Fibroblast of lung (primary cell): ENCODE data around the gene TGFB1I1.
A peak's percentile ranks its signal among the peaks of the same experiment; 100 is the strongest.

Source experiments
- EZH2 ChIP-seq: IDR thresholded peaks from 2 replicates; pipeline ENCODE4 v1.5.1; 2012; ENCODE audit warnings: low read length, control low read depth, mild to moderate bottlenecking; ENCODE audit errors: missing control alignments
- TF ChIP-seq, protein P1 (sequence below), 2 donors: IDR thresholded peaks in 1 of 2; conservative IDR thresholded peaks in 1 of 2; 1 replicate in 1 of 2; 2 replicates in 1 of 2; pipeline ENCODE4 v1.5.1; 2011 to 2012; ENCODE audit warnings: low read length in 2 of 2, control low read depth in 1 of 2, inconsistent platforms in 1 of 2, low read depth in 1 of 2, mild to moderate bottlenecking in 1 of 2

DNA sequence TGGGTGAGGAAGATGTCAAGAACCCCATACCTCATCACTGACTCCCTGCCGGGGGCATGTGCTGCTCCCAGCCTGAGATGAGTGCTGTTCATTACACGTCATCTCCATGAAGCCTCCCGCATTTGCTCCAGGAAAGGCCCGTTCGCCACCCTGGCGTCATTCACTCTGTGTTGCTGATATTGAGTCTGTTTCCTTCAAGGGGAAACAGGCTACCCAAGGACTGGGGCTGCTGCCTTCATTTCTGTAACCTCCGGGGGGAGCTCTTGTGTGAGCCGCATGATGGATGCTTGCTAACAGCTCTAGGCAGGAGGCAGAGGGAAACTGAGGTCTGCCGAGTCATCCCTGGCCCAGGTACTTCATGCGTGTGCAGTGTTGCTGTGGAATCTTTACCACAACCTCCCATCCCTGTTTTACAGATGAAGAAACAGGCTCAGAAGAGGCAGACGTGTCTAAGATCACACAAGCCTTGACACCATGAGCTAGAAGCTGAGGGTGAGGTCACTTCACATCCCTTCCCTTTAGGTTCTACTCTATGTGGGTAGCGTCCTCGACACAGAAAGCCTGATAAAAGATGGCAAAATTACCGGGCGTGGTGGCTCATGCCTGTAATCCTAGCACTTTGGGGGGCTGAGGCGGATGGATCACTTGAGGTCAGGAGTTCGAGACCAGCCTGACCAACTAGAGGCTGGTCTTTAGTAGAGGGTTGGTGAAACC, 16.2 kb upstream of the TGFB1I1 start:
- TF ChIP-seq, protein P1, sequence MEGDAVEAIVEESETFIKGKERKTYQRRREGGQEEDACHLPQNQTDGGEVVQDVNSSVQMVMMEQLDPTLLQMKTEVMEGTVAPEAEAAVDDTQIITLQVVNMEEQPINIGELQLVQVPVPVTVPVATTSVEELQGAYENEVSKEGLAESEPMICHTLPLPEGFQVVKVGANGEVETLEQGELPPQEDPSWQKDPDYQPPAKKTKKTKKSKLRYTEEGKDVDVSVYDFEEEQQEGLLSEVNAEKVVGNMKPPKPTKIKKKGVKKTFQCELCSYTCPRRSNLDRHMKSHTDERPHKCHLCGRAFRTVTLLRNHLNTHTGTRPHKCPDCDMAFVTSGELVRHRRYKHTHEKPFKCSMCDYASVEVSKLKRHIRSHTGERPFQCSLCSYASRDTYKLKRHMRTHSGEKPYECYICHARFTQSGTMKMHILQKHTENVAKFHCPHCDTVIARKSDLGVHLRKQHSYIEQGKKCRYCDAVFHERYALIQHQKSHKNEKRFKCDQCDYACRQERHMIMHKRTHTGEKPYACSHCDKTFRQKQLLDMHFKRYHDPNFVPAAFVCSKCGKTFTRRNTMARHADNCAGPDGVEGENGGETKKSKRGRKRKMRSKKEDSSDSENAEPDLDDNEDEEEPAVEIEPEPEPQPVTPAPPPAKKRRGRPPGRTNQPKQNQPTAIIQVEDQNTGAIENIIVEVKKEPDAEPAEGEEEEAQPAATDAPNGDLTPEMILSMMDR (conservative IDR thresholded peaks at IDR 0.05 in 1 of 2, IDR thresholded peaks at IDR 0.05 in 1 of 2; ENCODE audit: low read depth in 1 of 2, low read length in 2 of 2) = peak; percentile 26 to 35
- no peak for TF ChIP-seq EZH2
